ENCODE results near the gene MANSC1.

MANSC1 gene

DNA sequence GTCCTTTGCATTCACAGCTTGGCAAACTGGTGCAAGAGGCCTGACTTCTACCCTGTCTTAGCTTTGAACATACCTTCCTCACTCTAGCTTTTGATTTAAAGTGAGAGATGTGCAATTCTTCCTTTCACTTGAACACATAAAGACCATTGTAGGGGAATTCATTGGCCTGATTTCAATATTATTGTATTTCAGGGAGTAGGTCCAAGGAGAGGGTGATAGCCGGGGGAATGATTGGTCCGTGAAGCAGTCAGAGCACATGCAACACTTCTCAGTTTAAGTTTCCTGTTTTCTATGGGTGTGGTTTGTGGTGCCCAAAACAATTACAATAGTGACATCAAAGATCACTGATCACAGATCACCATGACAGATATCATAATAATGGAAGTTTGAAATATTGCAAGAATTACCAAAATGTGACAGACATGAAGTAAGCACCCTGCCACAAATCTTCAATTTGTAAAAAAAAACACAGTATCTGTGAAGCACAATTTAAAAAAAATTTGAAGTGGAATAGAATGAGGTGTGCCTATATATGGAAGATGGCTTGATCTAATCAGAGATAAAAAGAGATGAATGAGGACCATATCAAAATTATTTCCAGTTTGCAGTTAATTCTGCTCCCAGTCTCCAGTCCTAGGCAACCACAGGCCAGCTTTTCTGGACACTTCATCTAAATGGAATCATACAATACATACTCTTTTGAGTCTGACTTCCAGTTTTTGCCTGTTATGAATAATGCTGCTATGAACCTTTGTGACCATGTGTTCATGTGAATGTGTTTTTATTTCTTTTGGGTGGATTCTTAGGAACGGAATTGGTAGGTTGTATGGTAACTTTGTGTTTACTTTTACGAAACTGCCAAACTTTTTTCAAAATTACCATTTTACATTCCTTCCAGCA lies 30.0 kb upstream of the MANSC1 start:
- peak; percentile 39 to 57 (median 40) for DNase-seq
- peak; percentile 84 for ATAC-seq (replicated peaks)
- Mint-ChIP-seq H3K4me1 (ENCODE audit: low read depth in 2 of 2) (peaks cover 25 to 56% of the 10 kb centered on the region in 2 donors), H3K27ac (peak overlapping the region; percentile 93 to 97), H3K4me3 (peak overlapping the region; percentile 33 to 51), H3K27me3 (no peaks in the 10 kb centered on the region), H3K36me3 (ENCODE audit: insufficient read depth) (peaks cover 38% of the 10 kb centered on the region), H3K9me3 (no peaks in the 10 kb centered on the region)

DNA sequence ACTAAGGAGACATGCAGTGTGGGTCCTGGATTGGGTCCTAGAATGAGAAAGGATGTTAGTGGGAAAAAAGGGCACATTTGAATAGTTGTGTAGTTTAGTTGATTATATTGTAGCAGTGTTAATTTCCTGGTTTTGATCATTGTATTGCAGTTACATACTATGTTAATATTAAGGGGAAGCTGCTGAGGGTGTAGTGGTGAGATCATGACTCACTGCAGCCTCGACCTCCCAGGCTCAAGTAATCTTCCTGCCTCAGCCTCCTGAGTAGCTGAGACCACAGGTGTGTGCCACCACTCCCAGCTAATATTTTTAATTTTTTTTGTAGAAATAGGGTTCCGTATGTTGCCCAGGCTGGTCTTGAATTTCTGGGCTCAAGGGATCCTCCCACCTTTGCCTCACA lies 28.6 kb upstream of the MANSC1 start:
- peak overlapping the region; percentile 93 to 97 for H3K27ac Mint-ChIP-seq
- H3K4me1 Mint-ChIP-seq (ENCODE audit: low read depth in 2 of 2): peaks cover 14 to 43% of the 10 kb centered on the region in 2 donors
- no peak overlapping the region for H3K4me3 Mint-ChIP-seq

DNA sequence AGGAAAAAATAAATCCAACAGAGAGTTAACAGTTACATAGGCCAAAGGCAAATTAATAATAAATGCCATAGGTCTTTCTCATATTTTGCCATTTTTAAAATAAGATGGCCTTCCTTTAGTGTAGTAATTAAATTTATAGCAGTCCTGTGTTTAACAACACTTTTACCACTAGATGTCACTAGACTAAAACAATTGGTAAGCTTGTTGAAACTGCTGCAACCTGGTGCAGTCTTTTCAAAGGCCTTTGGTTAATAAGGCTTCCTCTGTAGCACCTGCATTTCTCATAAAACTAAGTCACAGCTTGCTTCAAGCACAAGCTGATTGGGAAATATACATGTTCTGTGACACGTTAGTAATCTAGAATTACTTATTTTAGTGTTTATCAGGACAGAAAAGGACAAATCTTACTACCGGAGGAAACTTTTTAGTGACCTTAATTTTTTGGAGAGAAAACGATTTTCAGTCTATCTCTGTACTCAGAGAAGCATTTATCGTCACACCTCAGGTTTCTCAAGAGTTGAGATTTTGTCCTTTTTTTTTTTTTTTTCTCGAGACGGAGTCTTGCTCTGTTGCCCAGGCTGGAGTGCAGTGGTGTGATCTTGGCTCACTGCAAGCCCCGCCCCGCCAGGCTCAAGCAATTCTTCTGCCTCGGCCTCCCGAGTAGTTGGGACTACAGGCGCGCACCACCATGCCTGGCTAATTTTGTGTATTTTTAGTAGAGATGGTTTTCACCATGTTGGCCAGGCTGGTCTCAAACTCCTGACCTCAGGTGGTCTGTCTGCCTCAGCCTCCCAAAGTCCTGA lies 26.8 kb upstream of the MANSC1 start:
- H3K4me1 Mint-ChIP-seq (ENCODE audit: low read depth in 2 of 2): peaks cover 11 to 40% of the 10 kb centered on the region in 2 donors
- H3K27me3 Mint-ChIP-seq: no peaks in the 10 kb centered on the region
- ATAC-seq (replicated peaks): peak; percentile 45
- H3K4me3 Mint-ChIP-seq: no peak overlapping the region
- peak in 1 of 3 experiments; percentile 10 for DNase-seq
- peak overlapping the region; percentile 26 to 91 for H3K27ac Mint-ChIP-seq
- peaks cover 44% of the 10 kb centered on the region for H3K36me3 Mint-ChIP-seq (ENCODE audit: insufficient read depth)
- no peaks in the 10 kb centered on the region for H3K9me3 Mint-ChIP-seq

More for the DNA sequence above, 28.6 kb upstream of the MANSC1 start:
- Mint-ChIP-seq H3K9me3 (no peaks in the 10 kb centered on the region), H3K36me3 (ENCODE audit: insufficient read depth) (peaks cover 39% of the 10 kb centered on the region), H3K27me3 (no peaks in the 10 kb centered on the region)
- no peak for DNase-seq
- no peak for ATAC-seq (replicated peaks)

DNA sequence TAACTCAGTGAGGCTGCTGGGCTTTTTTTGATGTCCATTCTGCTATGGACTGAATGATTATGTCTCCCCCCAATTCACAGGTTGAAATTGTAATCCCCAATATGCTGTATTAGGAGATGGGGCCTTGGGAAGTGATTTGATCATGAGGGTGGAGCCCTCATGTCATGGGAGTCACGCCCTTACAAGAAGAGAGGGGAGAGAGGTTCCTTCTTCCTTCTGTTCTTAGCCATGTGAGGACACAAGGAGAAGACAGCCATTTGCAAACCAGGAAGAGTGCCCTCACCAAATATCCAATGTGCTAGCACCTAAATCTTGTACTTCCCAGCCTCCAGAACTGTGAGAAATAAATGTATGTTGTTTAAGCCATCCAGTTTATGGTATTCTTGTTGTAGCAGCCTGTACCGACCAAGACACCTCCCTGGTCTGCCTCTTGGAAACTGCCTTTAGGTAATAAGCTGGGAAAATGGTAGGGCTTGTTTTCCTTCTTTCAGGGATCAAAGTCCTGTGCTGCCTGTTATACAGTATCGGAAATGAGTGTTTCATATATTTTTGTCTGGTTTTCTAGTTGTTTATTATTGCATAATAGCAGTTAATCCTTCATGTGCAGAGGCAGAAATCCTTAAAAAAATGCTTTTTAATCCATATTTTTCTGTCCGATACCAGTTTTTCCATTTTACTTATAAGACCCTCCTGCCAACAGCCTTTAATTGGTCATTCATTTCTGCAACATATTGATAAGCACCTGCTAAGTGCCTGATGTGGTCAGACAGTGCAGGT lies 23.1 kb upstream of the MANSC1 start:
- ATAC-seq (replicated peaks) (no peak), DNase-seq (no peak)
- H3K9me3 Mint-ChIP-seq: no peaks in the 10 kb centered on the region
- H3K4me3 Mint-ChIP-seq: no peak overlapping the region
- H3K4me1 Mint-ChIP-seq (ENCODE audit: low read depth in 2 of 2): peaks cover 8 to 39% of the 10 kb centered on the region in 2 donors
- peaks cover 38% of the 10 kb centered on the region for H3K36me3 Mint-ChIP-seq (ENCODE audit: insufficient read depth)
- no peaks in the 10 kb centered on the region for H3K27me3 Mint-ChIP-seq
- peak overlapping the region; percentile 30 to 32 for H3K27ac Mint-ChIP-seq

DNA sequence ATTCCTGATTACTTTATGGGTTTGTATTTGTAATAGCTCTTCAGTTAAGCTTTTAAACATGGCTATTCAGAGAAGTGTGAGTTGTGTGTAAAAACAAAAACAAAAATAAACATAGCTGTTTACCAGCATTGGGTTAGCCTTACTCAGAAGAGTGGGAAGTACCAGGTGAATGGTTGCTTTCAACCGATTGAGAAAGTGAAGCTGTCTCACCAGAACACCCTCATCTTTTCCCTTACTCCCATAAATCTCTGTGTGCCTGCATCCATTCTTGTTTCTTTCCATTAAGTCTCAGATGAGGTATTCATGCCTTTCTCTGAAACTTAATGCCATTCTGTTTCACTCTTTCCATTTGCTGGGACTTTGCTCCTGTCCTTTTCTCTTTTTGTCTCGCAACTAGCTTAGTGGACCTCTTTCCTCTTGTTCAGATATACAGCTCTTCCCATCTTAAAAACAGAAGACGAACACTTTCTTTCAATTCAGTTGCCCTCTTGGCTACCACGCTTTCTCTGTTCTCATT lies 17.5 kb upstream of the MANSC1 start:
- peak overlapping the region in 1 of 2 donors; percentile 9 for H3K4me3 Mint-ChIP-seq

DNA sequence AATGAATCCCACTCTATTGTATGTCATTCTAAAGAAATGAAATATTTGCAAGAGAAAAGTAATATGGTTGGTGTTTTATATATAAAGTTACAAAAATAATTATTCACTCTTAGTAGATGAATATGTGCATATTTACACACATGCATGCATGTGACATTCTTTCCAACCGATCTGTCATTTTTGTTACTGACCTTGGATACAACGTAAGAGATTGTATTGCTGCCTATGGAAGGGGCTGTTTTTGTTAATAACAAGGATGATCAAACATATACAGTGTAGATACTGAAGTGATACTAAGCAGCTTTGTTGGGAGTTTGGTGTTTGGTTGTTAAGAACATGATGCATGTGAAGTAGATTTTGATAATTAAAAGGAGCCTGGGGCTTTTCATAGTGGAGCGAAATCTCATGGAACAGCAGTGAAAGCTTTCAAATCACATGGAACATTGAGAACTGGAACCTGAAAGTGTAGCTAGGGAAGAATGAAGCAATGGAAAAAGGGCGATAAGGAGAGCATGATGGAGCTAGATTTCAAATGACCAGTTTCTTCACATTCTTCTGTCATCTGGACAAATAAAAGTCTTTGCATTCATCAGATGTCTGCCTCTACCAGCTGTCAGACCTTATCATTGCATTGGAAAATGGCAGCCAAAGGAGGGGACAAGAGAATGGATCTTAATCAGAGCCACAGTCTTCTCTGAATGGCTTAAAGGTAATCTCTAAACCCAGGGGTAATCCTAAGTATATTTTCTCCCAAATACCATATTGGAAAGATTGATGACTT lies 16.8 kb upstream of the MANSC1 start:
- ATAC-seq (replicated peaks) (no peak), DNase-seq (no peak)
- no peaks in the 10 kb centered on the region for H3K9me3 Mint-ChIP-seq
- peaks cover 27 to 46% of the 10 kb centered on the region in 2 donors for H3K4me1 Mint-ChIP-seq (ENCODE audit: low read depth in 2 of 2)
- H3K36me3 Mint-ChIP-seq (ENCODE audit: insufficient read depth): peaks cover 17% of the 10 kb centered on the region
- H3K27me3 Mint-ChIP-seq: no peaks in the 10 kb centered on the region
- H3K4me3 Mint-ChIP-seq: peak overlapping the region in 1 of 2 donors; percentile 1
- peak overlapping the region; percentile 67 to 84 for H3K27ac Mint-ChIP-seq

More for the DNA sequence above, 17.5 kb upstream of the MANSC1 start:
- Mint-ChIP-seq H3K27me3 (no peaks in the 10 kb centered on the region), H3K9me3 (no peaks in the 10 kb centered on the region), H3K36me3 (ENCODE audit: insufficient read depth) (peaks cover 17% of the 10 kb centered on the region), H3K27ac (peak overlapping the region in 1 of 2 donors; percentile 67), H3K4me1 (ENCODE audit: low read depth in 2 of 2) (peaks cover 24 to 42% of the 10 kb centered on the region in 2 donors)
- DNase-seq (no peak), ATAC-seq (replicated peaks) (no peak)

DNA sequence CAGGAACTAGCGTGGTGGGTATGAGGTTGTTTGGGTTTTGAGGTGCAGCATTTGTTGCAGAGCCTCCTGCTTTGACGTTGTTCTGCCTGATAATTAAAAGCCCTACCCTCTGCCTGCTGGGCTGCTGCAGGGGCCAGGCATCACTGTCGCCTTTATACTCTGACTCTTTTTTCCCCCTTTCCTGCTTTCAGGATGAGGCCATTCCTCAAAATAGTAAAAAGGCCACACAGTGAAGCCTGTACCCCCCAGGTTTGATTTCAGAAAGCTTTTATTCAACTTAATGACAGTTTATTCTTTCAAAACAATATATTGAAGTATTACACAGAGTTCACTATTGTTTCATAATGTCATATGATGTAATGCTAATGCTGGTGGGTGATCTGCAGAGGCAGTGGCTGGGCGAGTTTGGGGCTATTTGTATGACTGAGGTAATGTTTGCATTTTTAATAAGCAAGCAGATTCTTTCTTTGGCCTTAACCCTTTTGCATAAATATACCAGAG lies 15.9 kb upstream of the MANSC1 start:
- Mint-ChIP-seq H3K27me3 (no peaks in the 10 kb centered on the region), H3K27ac (peak overlapping the region; percentile 67 to 84)
- peak; percentile 74 for ATAC-seq (replicated peaks)

DNA sequence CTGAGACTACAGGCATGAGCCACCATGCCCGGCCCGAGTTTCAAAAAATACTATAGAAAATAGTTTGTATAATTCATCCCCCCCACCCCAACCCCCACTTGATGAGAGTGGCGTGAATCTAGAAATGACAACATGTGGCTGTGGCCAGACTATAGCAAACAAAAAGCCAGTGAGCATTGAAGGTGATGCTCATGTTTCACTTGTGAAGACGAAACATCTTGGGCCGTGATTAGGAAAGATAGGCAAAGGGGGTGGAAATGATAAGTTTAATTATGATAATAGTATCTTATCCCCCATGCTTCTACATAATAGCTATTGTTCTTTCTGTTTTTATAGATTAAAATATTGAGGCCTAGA lies 15.4 kb upstream of the MANSC1 start:
- peak; percentile 61 for ATAC-seq (replicated peaks)
- H3K9me3 Mint-ChIP-seq: no peaks in the 10 kb centered on the region
- H3K4me3 Mint-ChIP-seq: peak overlapping the region in 1 of 2 donors; percentile 61
- H3K27me3 Mint-ChIP-seq: no peaks in the 10 kb centered on the region
- peaks cover 12% of the 10 kb centered on the region for H3K36me3 Mint-ChIP-seq (ENCODE audit: insufficient read depth)
- DNase-seq: no peak
- H3K27ac Mint-ChIP-seq: peak overlapping the region; percentile 77 to 84
- H3K4me1 Mint-ChIP-seq (ENCODE audit: low read depth in 2 of 2): peaks cover 33 to 48% of the 10 kb centered on the region in 2 donors

More for the DNA sequence above, 15.9 kb upstream of the MANSC1 start:
- Mint-ChIP-seq H3K4me3 (peak overlapping the region in 1 of 2 donors; percentile 61), H3K4me1 (ENCODE audit: low read depth in 2 of 2) (peaks cover 33 to 48% of the 10 kb centered on the region in 2 donors), H3K36me3 (ENCODE audit: insufficient read depth) (peaks cover 17% of the 10 kb centered on the region), H3K9me3 (no peaks in the 10 kb centered on the region)
- DNase-seq: no peak

DNA sequence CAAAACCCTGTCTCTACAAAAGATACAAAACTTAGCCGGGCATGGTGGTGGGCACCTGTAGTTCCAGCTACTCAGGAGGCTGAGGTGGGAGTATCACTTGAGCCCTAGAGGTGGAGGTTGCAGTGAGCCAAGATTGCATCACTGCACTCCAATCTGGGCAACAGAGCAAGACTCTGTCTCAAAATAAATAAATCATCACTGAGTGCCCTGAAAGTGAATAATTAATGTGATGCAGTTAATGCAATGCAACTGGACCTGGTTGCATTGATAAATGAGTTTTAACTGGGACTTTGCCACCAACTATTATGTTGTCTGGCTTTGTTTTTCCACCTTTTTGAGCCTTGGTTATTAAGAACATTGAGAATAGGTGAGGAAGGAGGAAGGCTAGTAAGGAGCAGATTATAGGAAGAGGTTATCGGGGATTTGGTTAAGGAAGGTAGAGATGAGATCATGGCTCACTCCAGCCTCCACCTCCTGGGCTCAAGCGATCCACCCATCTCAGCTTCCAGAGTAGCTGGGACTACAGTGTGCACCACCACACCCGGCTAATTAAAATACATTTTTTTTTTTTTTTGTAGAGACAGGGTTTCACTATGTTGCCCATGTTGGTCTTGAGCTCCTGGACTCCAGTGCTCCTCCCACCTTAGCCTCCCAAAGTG lies 14.9 kb upstream of the MANSC1 start:
- H3K9me3 Mint-ChIP-seq: no peaks in the 10 kb centered on the region
- peak overlapping the region in 1 of 2 donors; percentile 61 for H3K4me3 Mint-ChIP-seq
- DNase-seq (no peak), ATAC-seq (replicated peaks) (no peak)
- peaks cover 8% of the 10 kb centered on the region for H3K36me3 Mint-ChIP-seq (ENCODE audit: insufficient read depth)
- H3K27ac Mint-ChIP-seq: peak overlapping the region; percentile 77 to 84
- H3K4me1 Mint-ChIP-seq (ENCODE audit: low read depth in 2 of 2): peaks cover 33 to 48% of the 10 kb centered on the region in 2 donors
- no peaks in the 10 kb centered on the region for H3K27me3 Mint-ChIP-seq

DNA sequence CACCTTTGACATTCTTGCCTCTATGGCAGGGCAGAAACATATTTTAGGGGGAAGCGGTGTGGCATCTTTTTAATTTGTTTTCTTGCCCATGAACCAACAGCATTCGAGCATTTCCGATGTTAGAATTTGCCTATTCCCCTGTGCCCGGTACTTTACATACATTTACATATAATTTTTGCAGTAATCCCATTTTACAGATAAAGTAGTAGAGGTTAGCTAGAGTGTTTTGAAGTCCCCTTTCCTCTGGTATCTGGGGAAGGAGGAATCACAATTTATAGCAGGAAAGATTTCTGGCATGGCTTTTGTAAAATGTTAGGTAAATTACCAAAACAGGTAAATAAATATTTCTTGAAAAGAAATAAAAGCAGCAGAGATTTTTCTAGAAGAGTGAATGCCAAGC lies 8.5 kb upstream of the MANSC1 start:
- no peaks in the 10 kb centered on the region for H3K9me3 Mint-ChIP-seq
- peaks cover 22 to 46% of the 10 kb centered on the region in 2 donors for H3K4me1 Mint-ChIP-seq (ENCODE audit: low read depth in 2 of 2)
- ATAC-seq (replicated peaks) (no peak), DNase-seq (no peak)
- H3K36me3 Mint-ChIP-seq (ENCODE audit: insufficient read depth): peaks cover 14% of the 10 kb centered on the region
- H3K27ac Mint-ChIP-seq: peak overlapping the region; percentile 98 to 99
- H3K27me3 Mint-ChIP-seq: no peaks in the 10 kb centered on the region
- peak overlapping the region; percentile 92 for H3K4me3 Mint-ChIP-seq

DNA sequence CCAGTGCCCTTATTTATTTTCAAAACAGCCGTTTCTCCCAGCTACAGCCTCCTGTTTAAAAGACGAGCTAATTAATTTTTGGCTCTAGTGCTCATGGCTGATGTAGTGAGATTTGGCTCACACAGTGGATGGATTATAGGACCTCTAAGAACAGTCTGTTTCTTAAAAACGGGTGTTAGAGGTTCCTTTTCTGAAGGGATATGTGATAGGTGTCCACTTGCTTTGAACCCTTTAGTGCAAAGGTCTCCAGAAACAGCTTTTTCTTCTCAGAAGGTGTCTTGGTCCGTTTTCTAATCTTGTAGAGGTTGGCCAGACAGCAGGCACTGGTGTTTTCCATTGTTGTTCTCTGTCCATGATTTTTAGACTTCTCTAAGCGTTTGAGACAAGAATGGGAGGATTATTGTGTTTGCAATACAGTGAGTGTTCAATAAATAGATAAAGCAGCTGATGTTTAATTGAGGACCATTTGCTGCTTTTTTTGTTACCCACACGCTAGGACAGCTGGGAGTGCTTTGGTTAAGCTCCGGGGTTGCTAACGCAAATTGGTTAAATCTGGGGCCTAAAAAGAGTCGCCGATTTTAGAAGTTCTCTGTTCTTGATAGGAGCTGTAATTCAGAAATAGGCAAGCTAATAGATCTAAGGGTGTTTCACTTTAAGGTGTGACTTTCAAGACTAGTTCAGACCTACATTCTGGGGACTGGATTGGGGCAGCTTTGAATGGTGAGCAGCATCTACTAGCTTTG lies 7.8 kb upstream of the MANSC1 start:
- Mint-ChIP-seq H3K9me3 (no peaks in the 10 kb centered on the region), H3K36me3 (ENCODE audit: insufficient read depth) (peaks cover 14% of the 10 kb centered on the region), H3K4me1 (ENCODE audit: low read depth in 2 of 2) (peaks cover 22 to 46% of the 10 kb centered on the region in 2 donors), H3K27me3 (no peaks in the 10 kb centered on the region), H3K27ac (peak overlapping the region; percentile 98 to 99), H3K4me3 (peak overlapping the region; percentile 92)
- ATAC-seq (replicated peaks) (no peak), DNase-seq (peak in 1 of 3 experiments; percentile 30)

All from effector memory CD8-positive, alpha-beta T cell (primary cell).